Astrocyte (in vitro differentiated cells and primary cell): Measurements from ENCODE around the gene ELFN2.

Source experiments
- EZH2 ChIP-seq: IDR thresholded peaks from 2 replicates; pipeline ENCODE4 v1.6.1; 2012; ENCODE audit warnings: mild to moderate bottlenecking, low read length, inconsistent platforms; ENCODE audit not compliant: insufficient read depth
- TF ChIP-seq, protein P1 (sequence below): IDR thresholded peaks from 2 replicates; pipeline ENCODE4 v1.5.1; 2011; ENCODE audit warnings: low read depth, mild to moderate bottlenecking, inconsistent platforms, low read length, moderate library complexity; ENCODE audit not compliant: insufficient read depth

DNA sequence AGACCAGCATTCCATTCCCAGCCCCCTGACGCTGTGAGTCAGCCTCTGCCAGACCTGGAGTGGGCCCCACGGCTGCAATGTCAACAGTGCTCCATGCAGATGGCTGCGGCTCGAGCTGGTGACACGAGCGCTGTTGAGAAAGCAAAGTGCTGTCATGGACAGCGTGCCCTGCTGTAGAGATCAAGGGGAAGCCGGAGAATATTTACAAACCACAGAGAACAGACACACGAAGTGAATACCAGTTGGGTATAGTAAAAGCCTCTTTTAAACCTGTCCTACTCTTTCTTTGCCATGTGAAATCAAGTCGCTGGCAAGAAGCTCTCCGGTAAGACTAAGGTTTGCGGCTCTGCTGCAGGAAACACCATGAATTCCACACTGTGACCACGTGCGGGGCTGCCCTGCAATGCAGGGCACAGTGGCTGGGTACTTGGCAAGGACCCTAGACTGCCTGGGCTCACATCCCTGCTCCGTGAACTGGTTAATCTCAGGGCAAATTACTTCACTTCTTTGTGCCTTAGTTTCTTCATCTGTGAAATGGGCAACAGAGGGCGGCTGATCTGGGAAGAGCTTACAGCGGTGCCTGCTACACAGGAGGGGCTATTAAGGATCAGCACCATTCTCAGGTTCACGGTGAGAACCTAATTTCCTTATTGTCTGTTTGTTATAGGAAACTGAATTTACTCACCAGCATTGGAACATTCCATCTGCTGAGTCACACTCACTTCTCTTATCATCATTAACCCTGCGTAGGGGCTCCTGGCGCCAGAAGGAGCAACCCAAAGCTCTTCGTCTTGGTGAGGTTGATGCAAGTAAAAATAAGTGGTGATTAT lies 27.8 kb upstream of the ELFN2 start:
- TF ChIP-seq, protein P1, sequence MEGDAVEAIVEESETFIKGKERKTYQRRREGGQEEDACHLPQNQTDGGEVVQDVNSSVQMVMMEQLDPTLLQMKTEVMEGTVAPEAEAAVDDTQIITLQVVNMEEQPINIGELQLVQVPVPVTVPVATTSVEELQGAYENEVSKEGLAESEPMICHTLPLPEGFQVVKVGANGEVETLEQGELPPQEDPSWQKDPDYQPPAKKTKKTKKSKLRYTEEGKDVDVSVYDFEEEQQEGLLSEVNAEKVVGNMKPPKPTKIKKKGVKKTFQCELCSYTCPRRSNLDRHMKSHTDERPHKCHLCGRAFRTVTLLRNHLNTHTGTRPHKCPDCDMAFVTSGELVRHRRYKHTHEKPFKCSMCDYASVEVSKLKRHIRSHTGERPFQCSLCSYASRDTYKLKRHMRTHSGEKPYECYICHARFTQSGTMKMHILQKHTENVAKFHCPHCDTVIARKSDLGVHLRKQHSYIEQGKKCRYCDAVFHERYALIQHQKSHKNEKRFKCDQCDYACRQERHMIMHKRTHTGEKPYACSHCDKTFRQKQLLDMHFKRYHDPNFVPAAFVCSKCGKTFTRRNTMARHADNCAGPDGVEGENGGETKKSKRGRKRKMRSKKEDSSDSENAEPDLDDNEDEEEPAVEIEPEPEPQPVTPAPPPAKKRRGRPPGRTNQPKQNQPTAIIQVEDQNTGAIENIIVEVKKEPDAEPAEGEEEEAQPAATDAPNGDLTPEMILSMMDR: no peak
- TF ChIP-seq EZH2: no peak
